Measurements from ENCODE around the gene ACADSB.

The ACADSB gene

DNA sequence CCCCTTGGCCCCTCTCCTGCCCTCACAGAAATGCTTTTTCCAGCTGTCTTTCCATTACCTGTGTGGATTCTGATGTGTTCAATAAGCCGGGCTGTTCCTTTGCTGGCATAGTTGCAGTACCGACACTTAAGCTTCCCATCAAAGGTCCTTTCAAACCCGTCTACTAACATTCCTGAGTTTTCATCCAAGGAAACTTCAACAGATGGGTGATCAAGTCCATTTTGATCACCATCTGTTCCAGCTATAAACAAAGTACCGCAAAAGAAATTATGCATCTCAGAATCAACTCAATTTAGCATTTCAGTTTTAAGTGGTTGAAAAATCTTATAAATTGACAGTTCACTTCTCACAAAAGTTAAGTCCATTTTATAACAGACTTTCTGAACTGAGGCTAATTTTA, 12.9 kb upstream of the ACADSB start:
- no peak overlapping the region for H3K4me3 ChIP-seq (ENCODE audit: low read depth in 1 of 2, low read length in 1 of 2)
- peaks cover 59% of the 10 kb centered on the region for H3K36me3 ChIP-seq
- H3K27me3 ChIP-seq = no peaks in the 10 kb centered on the region
- H3K4me1 ChIP-seq (ENCODE audit: control insufficient read depth in 1 of 2, insufficient read depth in 1 of 2, low read depth in 1 of 2, low read length in 1 of 2) = no peaks in the 10 kb centered on the region
- TF ChIP-seq, protein P1, sequence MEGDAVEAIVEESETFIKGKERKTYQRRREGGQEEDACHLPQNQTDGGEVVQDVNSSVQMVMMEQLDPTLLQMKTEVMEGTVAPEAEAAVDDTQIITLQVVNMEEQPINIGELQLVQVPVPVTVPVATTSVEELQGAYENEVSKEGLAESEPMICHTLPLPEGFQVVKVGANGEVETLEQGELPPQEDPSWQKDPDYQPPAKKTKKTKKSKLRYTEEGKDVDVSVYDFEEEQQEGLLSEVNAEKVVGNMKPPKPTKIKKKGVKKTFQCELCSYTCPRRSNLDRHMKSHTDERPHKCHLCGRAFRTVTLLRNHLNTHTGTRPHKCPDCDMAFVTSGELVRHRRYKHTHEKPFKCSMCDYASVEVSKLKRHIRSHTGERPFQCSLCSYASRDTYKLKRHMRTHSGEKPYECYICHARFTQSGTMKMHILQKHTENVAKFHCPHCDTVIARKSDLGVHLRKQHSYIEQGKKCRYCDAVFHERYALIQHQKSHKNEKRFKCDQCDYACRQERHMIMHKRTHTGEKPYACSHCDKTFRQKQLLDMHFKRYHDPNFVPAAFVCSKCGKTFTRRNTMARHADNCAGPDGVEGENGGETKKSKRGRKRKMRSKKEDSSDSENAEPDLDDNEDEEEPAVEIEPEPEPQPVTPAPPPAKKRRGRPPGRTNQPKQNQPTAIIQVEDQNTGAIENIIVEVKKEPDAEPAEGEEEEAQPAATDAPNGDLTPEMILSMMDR (IDR thresholded peaks at IDR 0.05) = no peak
- H3K9me3 ChIP-seq = no peaks in the 10 kb centered on the region
- H3K27ac ChIP-seq = no peak overlapping the region

DNA sequence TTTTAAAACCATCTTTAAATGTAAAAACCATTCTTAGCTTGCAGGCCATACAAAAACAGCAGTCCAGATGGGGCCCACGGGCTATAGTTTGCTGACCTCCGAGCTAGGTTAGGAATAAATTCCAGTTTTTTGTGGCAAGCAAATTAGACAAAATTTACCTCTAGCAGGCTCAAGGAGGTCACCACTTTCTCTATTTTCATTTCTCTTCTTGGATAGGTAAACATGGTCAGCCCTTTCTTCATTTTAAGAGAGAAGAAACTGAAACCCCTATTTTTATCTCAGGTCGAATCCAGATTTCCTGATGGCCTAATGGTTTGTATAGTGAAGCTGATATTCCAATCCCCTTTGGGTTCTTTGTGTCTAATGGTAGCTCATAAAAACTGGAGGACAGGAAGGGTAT, 10.9 kb upstream of the ACADSB start:
- Histone ChIP-seq H3K27ac (no peak overlapping the region), H3K36me3 (peaks cover 54% of the 10 kb centered on the region), H3K4me3 (ENCODE audit: low read depth in 1 of 2, low read length in 1 of 2) (no peak overlapping the region), H3K4me1 (ENCODE audit: control insufficient read depth in 1 of 2, insufficient read depth in 1 of 2, low read depth in 1 of 2, low read length in 1 of 2) (no peaks in the 10 kb centered on the region), H3K27me3 (no peaks in the 10 kb centered on the region), H3K9me3 (no peaks in the 10 kb centered on the region)
- TF ChIP-seq, protein P1 (IDR thresholded peaks at IDR 0.05) = no peak

DNA sequence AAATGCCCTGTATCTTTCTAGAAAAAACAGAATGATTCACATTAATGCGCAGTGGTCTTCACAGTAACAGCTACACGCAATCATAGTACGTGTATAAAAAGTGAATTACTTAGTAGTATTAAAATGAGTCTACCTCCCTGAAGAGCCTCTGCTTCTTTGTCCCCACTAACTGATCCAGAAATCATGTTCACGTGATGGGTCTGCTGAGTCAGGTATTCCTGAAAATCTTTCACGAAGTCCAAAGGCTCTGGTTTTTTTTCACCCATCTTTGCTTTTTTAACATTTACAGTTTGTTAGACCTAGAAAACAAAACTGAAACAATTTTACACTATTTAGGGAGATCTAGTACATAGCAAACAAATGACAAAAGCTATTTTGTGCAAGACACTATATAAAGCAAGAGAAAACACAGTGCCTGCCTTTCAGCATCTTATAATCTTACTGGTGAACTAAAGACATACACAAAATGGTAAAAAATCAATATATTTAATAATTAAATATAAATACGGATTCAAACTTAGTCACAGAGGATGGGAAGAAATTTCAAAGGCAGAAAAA, 10.4 kb upstream of the ACADSB start:
- no peaks in the 10 kb centered on the region for H3K27me3 ChIP-seq
- H3K27ac ChIP-seq = no peak overlapping the region
- TF ChIP-seq, protein P1 (IDR thresholded peaks at IDR 0.05) = no peak
- no peaks in the 10 kb centered on the region for H3K9me3 ChIP-seq
- no peaks in the 10 kb centered on the region for H3K4me1 ChIP-seq (ENCODE audit: control insufficient read depth in 1 of 2, insufficient read depth in 1 of 2, low read depth in 1 of 2, low read length in 1 of 2)
- H3K4me3 ChIP-seq (ENCODE audit: low read depth in 1 of 2, low read length in 1 of 2) = no peak overlapping the region
- H3K36me3 ChIP-seq = peaks cover 49% of the 10 kb centered on the region

DNA sequence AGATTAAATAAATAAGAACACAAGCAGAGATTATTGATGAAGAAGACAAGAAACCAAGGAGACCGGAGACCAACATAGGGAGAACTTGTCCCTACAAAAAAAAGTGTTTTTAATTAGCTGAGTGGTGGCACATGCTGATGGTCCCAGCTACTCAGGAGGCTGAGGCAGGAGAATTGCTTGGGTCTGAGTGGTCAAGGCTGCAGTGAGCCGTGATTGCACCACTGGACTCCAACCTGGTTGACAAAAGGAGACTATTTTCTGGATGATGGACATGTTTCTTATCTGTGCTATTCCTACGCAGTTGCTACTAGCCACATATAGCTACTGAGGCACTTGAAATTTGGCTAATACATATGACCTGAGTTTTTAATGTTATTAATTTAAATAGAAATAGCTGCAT, 9.9 kb upstream of the ACADSB start:
- TF ChIP-seq, protein P1 (IDR thresholded peaks at IDR 0.05) = no peak
- H3K9me3 ChIP-seq = no peaks in the 10 kb centered on the region
- no peak overlapping the region for H3K27ac ChIP-seq
- no peaks in the 10 kb centered on the region for H3K27me3 ChIP-seq
- H3K4me3 ChIP-seq (ENCODE audit: low read depth in 1 of 2, low read length in 1 of 2) = no peak overlapping the region
- no peaks in the 10 kb centered on the region for H3K4me1 ChIP-seq (ENCODE audit: control insufficient read depth in 1 of 2, insufficient read depth in 1 of 2, low read depth in 1 of 2, low read length in 1 of 2)
- peaks cover 44% of the 10 kb centered on the region for H3K36me3 ChIP-seq

DNA sequence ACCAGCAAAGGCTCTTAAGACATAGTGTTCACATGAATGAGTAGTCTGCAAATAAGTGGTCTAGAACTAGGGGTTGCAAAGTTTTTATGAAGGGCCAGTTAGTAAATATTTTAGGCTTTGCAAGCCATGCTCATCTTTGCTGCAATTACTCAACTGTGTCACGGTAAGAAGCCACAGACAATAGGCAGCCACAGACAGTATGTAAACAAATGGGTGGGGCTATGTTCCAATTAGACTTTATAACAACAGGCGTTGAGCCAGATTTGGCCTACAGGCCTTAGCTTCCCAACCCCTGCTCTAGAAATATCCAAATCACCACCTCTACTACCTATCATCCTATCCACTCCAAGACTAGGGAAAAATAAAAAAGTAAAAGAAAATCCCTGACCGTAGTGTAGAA, 9.5 kb upstream of the ACADSB start:
- no peak overlapping the region for H3K4me3 ChIP-seq (ENCODE audit: low read depth in 1 of 2, low read length in 1 of 2)
- TF ChIP-seq, protein P1 (IDR thresholded peaks at IDR 0.05) = no peak
- no peaks in the 10 kb centered on the region for H3K4me1 ChIP-seq (ENCODE audit: control insufficient read depth in 1 of 2, insufficient read depth in 1 of 2, low read depth in 1 of 2, low read length in 1 of 2)
- H3K27ac ChIP-seq = no peak overlapping the region
- H3K27me3 ChIP-seq = no peaks in the 10 kb centered on the region
- H3K36me3 ChIP-seq = peaks cover 40% of the 10 kb centered on the region
- no peaks in the 10 kb centered on the region for H3K9me3 ChIP-seq

DNA sequence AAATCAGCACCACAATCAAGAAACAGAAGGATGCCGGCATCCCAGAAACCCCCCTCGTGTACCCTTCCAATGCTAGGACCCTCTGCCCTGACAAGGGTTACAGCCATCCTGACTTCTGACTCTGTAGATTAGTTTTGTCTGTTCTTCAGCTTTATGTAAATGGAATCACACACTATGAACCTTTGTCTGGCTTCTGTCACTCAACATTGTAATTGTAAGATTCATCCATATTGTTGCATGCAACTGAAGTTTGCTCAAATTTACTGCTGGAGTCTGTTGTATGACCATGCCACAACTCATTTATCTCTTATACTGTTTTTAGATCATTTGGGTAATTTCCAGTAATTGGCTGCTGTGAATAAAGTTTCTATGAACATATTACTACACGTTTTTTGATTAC, 8.7 kb upstream of the ACADSB start:
- Histone ChIP-seq H3K4me3 (ENCODE audit: low read depth in 1 of 2, low read length in 1 of 2) (no peak overlapping the region), H3K27ac (no peak overlapping the region), H3K27me3 (no peaks in the 10 kb centered on the region), H3K4me1 (ENCODE audit: control insufficient read depth in 1 of 2, insufficient read depth in 1 of 2, low read depth in 1 of 2, low read length in 1 of 2) (no peaks in the 10 kb centered on the region), H3K36me3 (peaks cover 32% of the 10 kb centered on the region), H3K9me3 (no peaks in the 10 kb centered on the region)
- TF ChIP-seq, protein P1 (IDR thresholded peaks at IDR 0.05) = no peak

Measured in neutrophil (primary cell).